Hepatocyte (in vitro differentiated cells): Measurements from ENCODE around the gene GBX1.

Experiments
- EZH2phosphoT487 ChIP-seq: fragments of 200-600 bp; sonication (generic); IDR thresholded peaks from one replicate; pipeline ENCODE4 v1.6.1; 2018; ENCODE audit warnings: antibody characterized with exemption, mild to moderate bottlenecking, low read depth, moderate library complexity; ENCODE audit not compliant: unreplicated experiment, severe bottlenecking
- TF ChIP-seq, protein P1 (sequence below): fragments of 200-600 bp; sonication (generic); IDR thresholded peaks from 2 replicates; pipeline ENCODE4 v1.5.1; 2016; ENCODE audit warnings: antibody characterized with exemption, mild to moderate bottlenecking; ENCODE audit not compliant: poor library complexity

DNA sequence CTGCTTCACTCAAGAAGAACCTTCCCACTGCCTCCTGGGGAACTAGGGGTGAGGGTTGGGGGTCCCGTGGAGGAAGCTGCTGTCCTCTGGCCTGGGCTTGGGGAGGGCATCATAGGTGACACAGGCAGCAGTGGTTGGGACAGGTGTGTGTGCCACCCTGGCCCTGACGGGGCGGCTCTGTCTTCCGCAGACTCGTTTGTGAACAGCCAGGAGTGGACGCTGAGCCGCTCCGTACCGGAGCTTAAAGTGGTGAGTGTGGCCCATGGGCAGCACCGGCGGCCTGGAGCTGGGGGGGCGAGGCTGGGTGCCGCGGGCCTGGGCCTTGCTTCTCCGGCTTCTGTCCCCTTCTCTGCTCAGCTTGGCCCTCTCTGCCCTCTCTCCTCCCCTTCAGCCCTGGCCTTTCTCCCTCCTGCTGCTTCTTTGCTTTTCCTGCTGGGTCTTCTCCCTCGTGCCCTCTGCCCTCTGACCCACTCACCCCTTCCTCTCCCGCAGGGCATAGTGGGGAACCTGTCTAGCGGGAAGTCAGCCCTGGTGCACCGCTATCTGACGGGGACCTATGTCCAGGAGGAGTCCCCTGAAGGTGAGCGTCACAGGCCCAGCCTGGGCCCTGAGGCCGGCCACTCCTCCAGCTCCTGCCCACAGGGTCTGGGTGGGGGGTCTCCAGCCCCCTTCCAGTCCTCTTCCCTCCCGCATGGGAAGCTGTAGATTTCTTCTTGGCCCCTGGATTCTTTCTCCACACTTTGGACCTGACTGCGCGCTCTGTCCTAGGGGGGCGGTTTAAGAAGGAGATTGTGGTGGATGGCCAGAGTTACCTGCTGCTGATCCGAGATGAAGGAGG, 50.7 kb downstream of the GBX1 start:
- TF ChIP-seq, protein P1, sequence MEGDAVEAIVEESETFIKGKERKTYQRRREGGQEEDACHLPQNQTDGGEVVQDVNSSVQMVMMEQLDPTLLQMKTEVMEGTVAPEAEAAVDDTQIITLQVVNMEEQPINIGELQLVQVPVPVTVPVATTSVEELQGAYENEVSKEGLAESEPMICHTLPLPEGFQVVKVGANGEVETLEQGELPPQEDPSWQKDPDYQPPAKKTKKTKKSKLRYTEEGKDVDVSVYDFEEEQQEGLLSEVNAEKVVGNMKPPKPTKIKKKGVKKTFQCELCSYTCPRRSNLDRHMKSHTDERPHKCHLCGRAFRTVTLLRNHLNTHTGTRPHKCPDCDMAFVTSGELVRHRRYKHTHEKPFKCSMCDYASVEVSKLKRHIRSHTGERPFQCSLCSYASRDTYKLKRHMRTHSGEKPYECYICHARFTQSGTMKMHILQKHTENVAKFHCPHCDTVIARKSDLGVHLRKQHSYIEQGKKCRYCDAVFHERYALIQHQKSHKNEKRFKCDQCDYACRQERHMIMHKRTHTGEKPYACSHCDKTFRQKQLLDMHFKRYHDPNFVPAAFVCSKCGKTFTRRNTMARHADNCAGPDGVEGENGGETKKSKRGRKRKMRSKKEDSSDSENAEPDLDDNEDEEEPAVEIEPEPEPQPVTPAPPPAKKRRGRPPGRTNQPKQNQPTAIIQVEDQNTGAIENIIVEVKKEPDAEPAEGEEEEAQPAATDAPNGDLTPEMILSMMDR, result no peak
- TF ChIP-seq EZH2phosphoT487, result no peak
